HepG2 (cell line): Measurements from ENCODE around the gene PTGDR2. TPM values are rescaled to one million over a fixed set of nuclear protein-coding genes. Genes with fewer than 3 reads are reported as not detected.

Source experiments
- ARNT2 ChIP-seq: sonication (generic); formaldehyde crosslinking; IDR thresholded peaks from 2 replicates; pipeline ENCODE4 v1.8.0; 2022; ENCODE audit warnings: mild to moderate bottlenecking, low read depth, missing genetic modification reagents, moderate library complexity
- ATF1 ChIP-seq: IDR thresholded peaks from 2 replicates; pipeline ENCODE4 v1.6.1; 2016; ENCODE audit warnings: mild to moderate bottlenecking, control low read depth
- EHMT2 ChIP-seq: fragments of 200-600 bp; sonication (generic); IDR thresholded peaks from 2 replicates; pipeline ENCODE4 v1.7.0; 2017; ENCODE audit warnings: antibody characterized with exemption, low read depth, low read length, borderline replicate concordance
- GATAD2A ChIP-seq: IDR thresholded peaks from 2 replicates; pipeline ENCODE4 v1.6.1; 2016
- GFI1 ChIP-seq: sonication (generic); formaldehyde crosslinking; IDR thresholded peaks from 2 replicates; pipeline ENCODE4 v1.5.0; 2020; ENCODE audit warnings: missing genetic modification reagents, mild to moderate bottlenecking, borderline replicate concordance
- KLF12 ChIP-seq: sonication (generic); formaldehyde crosslinking; IDR thresholded peaks from 2 replicates; pipeline ENCODE4 v1.4.0; 2020; ENCODE audit warnings: missing genetic modification reagents, borderline replicate concordance
- KMT2B ChIP-seq: IDR thresholded peaks from 2 replicates; pipeline ENCODE4 v1.6.1; 2016; ENCODE audit warnings: missing genetic modification reagents, missing compliant biosample characterization
- RARA ChIP-seq: IDR thresholded peaks from 2 replicates; pipeline ENCODE4 v1.6.1; 2016; ENCODE audit warnings: missing genetic modification reagents, missing compliant biosample characterization
- SAFB2 ChIP-seq: sonication (generic); formaldehyde crosslinking; IDR thresholded peaks from 2 replicates; pipeline ENCODE4 v1.5.1; 2020; ENCODE audit warnings: missing genetic modification reagents, low read depth, mild to moderate bottlenecking, borderline replicate concordance
- SOX5 ChIP-seq: IDR thresholded peaks from 2 replicates; pipeline ENCODE4 v1.6.1; 2016; ENCODE audit warnings: borderline replicate concordance
- TBP ChIP-seq: sonication (generic); formaldehyde crosslinking; IDR thresholded peaks from 2 replicates; pipeline ENCODE4 v1.5.0; 2020; ENCODE audit warnings: missing genetic modification reagents
- THAP11 ChIP-seq: IDR thresholded peaks from 2 replicates; pipeline ENCODE4 v1.6.1; 2016; ENCODE audit warnings: missing biosample characterization, missing genetic modification reagents
- USF2 ChIP-seq, 2 experiments: sonication (generic) in 1 of 2; formaldehyde crosslinking in 1 of 2; IDR thresholded peaks; 2 replicates each; pipeline versions ENCODE4 v1.5.1 to v1.6.1; 2011 to 2020; ENCODE audit warnings: borderline replicate concordance in 1 of 2, low read depth in 1 of 2, low read length in 1 of 2, mild to moderate bottlenecking in 1 of 2, missing genetic modification reagents in 1 of 2, moderate library complexity in 1 of 2
- ZFX ChIP-seq: sonication (generic); formaldehyde crosslinking; IDR thresholded peaks from 2 replicates; pipeline ENCODE4 v1.4.0; 2020; ENCODE audit warnings: mild to moderate bottlenecking, low read depth, missing genetic modification reagents, moderate library complexity
- ZFYVE20 ChIP-seq: sonication (generic); formaldehyde crosslinking; IDR thresholded peaks from 2 replicates; pipeline ENCODE4 v1.8.0; 2023; ENCODE audit warnings: low read depth, mild to moderate bottlenecking, moderate library complexity, missing genetic modification reagents, borderline replicate concordance
- ZNF598 ChIP-seq: sonication (generic); formaldehyde crosslinking; IDR thresholded peaks from 2 replicates; pipeline ENCODE4 v1.5.1; 2020; ENCODE audit warnings: mild to moderate bottlenecking, missing genetic modification reagents, borderline replicate concordance
- ZNF761 ChIP-seq: sonication (generic); formaldehyde crosslinking; conservative IDR thresholded peaks from 2 replicates; pipeline ENCODE4 v1.4.0; 2020; ENCODE audit warnings: mild to moderate bottlenecking, missing genetic modification reagents
- polyA plus RNA-seq, 8 experiments: library from polyadenylated mRNA; depleted of rRNA in 3 of 8; stranded (reverse) in 7 of 8; unstranded in 1 of 8; fragments of >200 nt; fragmentation: Illumina TruSeq in 4 of 8; extraction: Trizol in 4 of 8; gene quantifications; 2 replicates each; pipeline versions ENCODE4 v1.2.1 to v1.2.3, GENCODE V29; 2011 to 2016; ENCODE audit warnings: low read depth in 4 of 8, missing spikeins in 1 of 8, mixed read lengths in 1 of 8; ENCODE audit not compliant: insufficient read depth in 1 of 8
- total RNA-seq, 5 experiments: library from RNA; depleted of rRNA; stranded (reverse); fragments of >200 nt; fragmentation: Illumina TruSeq; extraction: Trizol; gene quantifications; 2 replicates each; pipeline ENCODE4 v1.2.3, GENCODE V29; 2016; ENCODE audit warnings: low read depth in 1 of 5
- TF ChIP-seq, protein P1 (sequence below): sonication (generic); formaldehyde crosslinking; IDR thresholded peaks from 2 replicates; pipeline ENCODE4 v1.4.0; 2020; ENCODE audit warnings: missing genetic modification reagents, mild to moderate bottlenecking, borderline replicate concordance
- TF ChIP-seq, protein P2 (sequence below): sonication (generic); formaldehyde crosslinking; IDR thresholded peaks from 2 replicates; pipeline ENCODE4 v1.5.0; 2020; ENCODE audit warnings: missing genetic modification reagents
- TF ChIP-seq, protein P3 (sequence below): sonication (generic); formaldehyde crosslinking; IDR thresholded peaks from 2 replicates; pipeline ENCODE4 v1.4.0; 2020; ENCODE audit warnings: missing genetic modification reagents

Gene PTGDR2
- total and polyA plus RNA-seq, 2 of the 13 experiments (the other 11 are each of a cell fraction or from before 2014, with no cell fraction given), result 1.9 to 2.5 TPM

DNA sequence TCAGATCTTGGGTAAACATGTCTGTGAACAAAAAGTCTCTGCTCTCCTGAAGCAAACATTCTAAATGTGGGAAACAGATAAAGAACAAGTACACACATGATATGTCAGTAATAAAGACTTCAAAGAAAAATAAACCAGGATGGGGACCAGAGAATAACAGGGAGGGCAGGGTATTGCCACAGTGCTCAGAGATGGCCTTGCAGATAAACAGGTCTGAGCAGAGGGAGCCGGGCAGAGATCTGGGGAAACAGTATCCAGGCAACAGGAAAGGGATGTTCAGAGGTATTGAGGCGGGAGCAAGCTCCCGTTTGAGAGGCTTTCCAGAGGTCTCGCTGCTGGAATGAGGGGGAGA lies 10.9 kb downstream of the PTGDR2 start (continued):
- TF ChIP-seq, protein P1, sequence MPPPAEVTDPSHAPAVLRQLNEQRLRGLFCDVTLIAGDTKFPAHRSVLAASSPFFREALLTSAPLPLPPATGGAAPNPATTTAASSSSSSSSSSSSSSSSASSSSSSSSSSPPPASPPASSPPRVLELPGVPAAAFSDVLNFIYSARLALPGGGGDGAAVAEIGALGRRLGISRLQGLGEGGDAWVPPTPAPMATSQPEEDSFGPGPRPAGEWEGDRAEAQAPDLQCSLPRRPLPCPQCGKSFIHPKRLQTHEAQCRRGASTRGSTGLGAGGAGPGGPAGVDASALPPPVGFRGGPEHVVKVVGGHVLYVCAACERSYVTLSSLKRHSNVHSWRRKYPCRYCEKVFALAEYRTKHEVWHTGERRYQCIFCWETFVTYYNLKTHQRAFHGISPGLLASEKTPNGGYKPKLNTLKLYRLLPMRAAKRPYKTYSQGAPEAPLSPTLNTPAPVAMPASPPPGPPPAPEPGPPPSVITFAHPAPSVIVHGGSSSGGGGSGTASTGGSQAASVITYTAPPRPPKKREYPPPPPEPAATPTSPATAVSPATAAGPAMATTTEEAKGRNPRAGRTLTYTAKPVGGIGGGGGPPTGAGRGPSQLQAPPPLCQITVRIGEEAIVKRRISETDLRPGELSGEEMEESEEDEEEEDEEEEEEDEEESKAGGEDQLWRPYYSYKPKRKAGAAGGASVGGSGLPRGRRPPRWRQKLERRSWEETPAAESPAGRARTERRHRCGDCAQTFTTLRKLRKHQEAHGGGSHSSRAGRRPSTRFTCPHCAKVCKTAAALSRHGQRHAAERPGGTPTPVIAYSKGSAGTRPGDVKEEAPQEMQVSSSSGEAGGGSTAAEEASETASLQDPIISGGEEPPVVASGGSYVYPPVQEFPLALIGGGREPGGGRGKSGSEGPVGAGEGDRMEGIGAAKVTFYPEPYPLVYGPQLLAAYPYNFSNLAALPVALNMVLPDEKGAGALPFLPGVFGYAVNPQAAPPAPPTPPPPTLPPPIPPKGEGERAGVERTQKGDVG, result no peak
- TF ChIP-seq SAFB2 (no peak), TBP (CRISPR knock-in tag) (no peak), ZNF761 (CRISPR knock-in tag) (no peak), EHMT2 (no peak), KLF12 (CRISPR knock-in tag) (no peak), GFI1 (CRISPR knock-in tag) (peak; percentile 59; the same call in 1 of the 2 replicates), ATF1 (peak; percentile 75; the same call in 1 of the 2 replicates), ZNF598 (CRISPR knock-in tag) (no peak), RARA (CRISPR knock-in tag) (peak; percentile 73), KMT2B (CRISPR knock-in tag) (no peak), USF2 (IDR thresholded peaks at IDR 0.05; ENCODE audit: low read depth, low read length) (no peak), USF2 (CRISPR knock-in tag; IDR thresholded peaks at IDR 0.05; ENCODE audit: borderline replicate concordance) (no peak), THAP11 (CRISPR knock-in tag) (peak; percentile 52), GATAD2A (CRISPR knock-in tag) (peak; percentile 83; the same call in 1 of the 2 replicates), ARNT2 (CRISPR knock-in tag) (0 out of 2 replicates have a peak, but pooled peaks have one; percentile 30), SOX5 (CRISPR knock-in tag) (peak; percentile 97), ZFYVE20 (CRISPR knock-in tag) (no peak), ZFX (CRISPR knock-in tag) (peak; percentile 5; the same call in 1 of the 2 replicates)
- TF ChIP-seq, protein P2, sequence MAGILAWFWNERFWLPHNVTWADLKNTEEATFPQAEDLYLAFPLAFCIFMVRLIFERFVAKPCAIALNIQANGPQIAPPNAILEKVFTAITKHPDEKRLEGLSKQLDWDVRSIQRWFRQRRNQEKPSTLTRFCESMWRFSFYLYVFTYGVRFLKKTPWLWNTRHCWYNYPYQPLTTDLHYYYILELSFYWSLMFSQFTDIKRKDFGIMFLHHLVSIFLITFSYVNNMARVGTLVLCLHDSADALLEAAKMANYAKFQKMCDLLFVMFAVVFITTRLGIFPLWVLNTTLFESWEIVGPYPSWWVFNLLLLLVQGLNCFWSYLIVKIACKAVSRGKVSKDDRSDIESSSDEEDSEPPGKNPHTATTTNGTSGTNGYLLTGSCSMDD (CRISPR knock-in tag), result no peak
- TF ChIP-seq, protein P3, sequence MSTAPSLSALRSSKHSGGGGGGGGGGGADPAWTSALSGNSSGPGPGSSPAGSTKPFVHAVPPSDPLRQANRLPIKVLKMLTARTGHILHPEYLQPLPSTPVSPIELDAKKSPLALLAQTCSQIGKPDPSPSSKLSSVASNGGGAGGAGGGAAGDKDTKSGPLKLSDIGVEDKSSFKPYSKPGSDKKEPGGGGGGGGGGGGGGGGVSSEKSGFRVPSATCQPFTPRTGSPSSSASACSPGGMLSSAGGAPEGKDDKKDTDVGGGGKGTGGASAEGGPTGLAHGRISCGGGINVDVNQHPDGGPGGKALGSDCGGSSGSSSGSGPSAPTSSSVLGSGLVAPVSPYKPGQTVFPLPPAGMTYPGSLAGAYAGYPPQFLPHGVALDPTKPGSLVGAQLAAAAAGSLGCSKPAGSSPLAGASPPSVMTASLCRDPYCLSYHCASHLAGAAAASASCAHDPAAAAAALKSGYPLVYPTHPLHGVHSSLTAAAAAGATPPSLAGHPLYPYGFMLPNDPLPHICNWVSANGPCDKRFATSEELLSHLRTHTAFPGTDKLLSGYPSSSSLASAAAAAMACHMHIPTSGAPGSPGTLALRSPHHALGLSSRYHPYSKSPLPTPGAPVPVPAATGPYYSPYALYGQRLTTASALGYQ (CRISPR knock-in tag), result peak; percentile 82; the same call in 1 of the 2 replicates
